ENCODE data around the gene SAP30.

DNA sequence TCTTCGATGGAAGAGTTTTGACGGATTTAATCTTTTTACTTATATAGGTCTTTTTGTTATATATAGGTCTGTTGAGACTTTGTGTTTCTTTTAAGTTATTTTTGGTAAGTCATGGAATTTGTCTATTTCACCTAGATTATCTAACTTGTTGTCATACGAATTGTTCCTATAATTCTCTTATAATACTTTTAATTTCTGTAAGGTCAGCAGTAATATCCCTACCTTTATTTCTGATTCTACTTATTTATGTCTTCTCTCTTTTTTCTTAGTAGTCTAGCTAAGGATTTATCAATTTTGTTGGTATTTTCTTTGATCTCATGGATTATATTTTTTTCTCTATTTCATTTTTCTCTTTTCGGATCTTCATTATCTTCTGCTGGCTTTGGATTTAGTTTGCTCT is 11.6 kb downstream of the SAP30 start:
- TF ChIP-seq, protein P1, sequence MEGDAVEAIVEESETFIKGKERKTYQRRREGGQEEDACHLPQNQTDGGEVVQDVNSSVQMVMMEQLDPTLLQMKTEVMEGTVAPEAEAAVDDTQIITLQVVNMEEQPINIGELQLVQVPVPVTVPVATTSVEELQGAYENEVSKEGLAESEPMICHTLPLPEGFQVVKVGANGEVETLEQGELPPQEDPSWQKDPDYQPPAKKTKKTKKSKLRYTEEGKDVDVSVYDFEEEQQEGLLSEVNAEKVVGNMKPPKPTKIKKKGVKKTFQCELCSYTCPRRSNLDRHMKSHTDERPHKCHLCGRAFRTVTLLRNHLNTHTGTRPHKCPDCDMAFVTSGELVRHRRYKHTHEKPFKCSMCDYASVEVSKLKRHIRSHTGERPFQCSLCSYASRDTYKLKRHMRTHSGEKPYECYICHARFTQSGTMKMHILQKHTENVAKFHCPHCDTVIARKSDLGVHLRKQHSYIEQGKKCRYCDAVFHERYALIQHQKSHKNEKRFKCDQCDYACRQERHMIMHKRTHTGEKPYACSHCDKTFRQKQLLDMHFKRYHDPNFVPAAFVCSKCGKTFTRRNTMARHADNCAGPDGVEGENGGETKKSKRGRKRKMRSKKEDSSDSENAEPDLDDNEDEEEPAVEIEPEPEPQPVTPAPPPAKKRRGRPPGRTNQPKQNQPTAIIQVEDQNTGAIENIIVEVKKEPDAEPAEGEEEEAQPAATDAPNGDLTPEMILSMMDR (IDR thresholded peaks at IDR 0.05), result no peak
- no peak for TF ChIP-seq POLR2A (IDR thresholded peaks at IDR 0.05)

All from uterus (tissue), 2 donors.